Stimulated activated CD8-positive, alpha-beta memory T cell treated with anti-CD3 and anti-CD28 coated beads, Interleukin-7, amount 100 ng/mL, for 24 hours (primary cell): ENCODE data around the gene ARF3.
A peak's percentile ranks its signal among the peaks of the same experiment; 100 is the strongest.
"Not testable (repeated sequence)": the region's sequence is repeated elsewhere in the genome, so short reads cannot be mapped to it uniquely, and the experiment has no call there.

Source experiments
- DNase-seq: peaks from one replicate; pipeline ENCODE4 v3.0.0-alpha.2; 2020; ENCODE audit warnings: low read depth

Gene ARF3

GRCh38 chr12:48929551-48929950 is 27.7 kb downstream of the ARF3 start:
- no peak for DNase-seq

GRCh38 chr12:48927261-48927660 is 30.0 kb downstream of the ARF3 start:
- DNase-seq: no peak

- DNase-seq: peak; percentile 55
Measured at GRCh38 chr12:48925304-48926011, 31.8 kb downstream of the ARF3 start, which contains the start of gene FKBP11. Gene FKBP11 (minus strand): TSS chr12:48925492. CDS start chr12:48925428, 64 bp downstream.

- peak; percentile 39 for DNase-seq
Measured at GRCh38 chr12:48924617-48925303, 32.5 kb downstream of the ARF3 start.

GRCh38 chr12:48923117-48923516 is 34.2 kb downstream of the ARF3 start:
- DNase-seq: no peak

- DNase-seq: no peak
Measured at GRCh38 chr12:48917857-48918537, 39.3 kb downstream of the ARF3 start.

GRCh38 chr12:48910196-48910595 is 47.1 kb downstream of the ARF3 start:
- no peak for DNase-seq

GRCh38 chr12:48909698-48910097 is 47.6 kb downstream of the ARF3 start:
- DNase-seq: not testable (repeated sequence)

GRCh38 chr12:48907245-48907644 is 50.0 kb downstream of the ARF3 start:
- no peak for DNase-seq

- DNase-seq: peak; percentile 72
Measured at GRCh38 chr12:48903982-48904411, 53.3 kb downstream of the ARF3 start.

- no peak for DNase-seq
Measured at GRCh38 chr12:48903363-48903981, 53.8 kb downstream of the ARF3 start.

- no peak for DNase-seq
Measured at GRCh38 chr12:48901278-48901677, 56.0 kb downstream of the ARF3 start.

GRCh38 chr12:48899651-48900050 is 57.6 kb downstream of the ARF3 start:
- no peak for DNase-seq

GRCh38 chr12:48894271-48894670 is 63.0 kb downstream of the ARF3 start:
- no peak for DNase-seq

GRCh38 chr12:48890657-48891418 is 66.4 kb downstream of the ARF3 start:
- peak; percentile 48 for DNase-seq

GRCh38 chr12:48889679-48890078 is 67.6 kb downstream of the ARF3 start:
- no peak for DNase-seq
